NCI-H526 (cell line): ENCODE measurements around the gene RPL35.

Experiments
- DNase-seq, 2 experiments: peaks; one replicate each; lab custom pipeline; 2025; lab: John Stamatoyannopoulos, UW

Gene RPL35

DNA sequence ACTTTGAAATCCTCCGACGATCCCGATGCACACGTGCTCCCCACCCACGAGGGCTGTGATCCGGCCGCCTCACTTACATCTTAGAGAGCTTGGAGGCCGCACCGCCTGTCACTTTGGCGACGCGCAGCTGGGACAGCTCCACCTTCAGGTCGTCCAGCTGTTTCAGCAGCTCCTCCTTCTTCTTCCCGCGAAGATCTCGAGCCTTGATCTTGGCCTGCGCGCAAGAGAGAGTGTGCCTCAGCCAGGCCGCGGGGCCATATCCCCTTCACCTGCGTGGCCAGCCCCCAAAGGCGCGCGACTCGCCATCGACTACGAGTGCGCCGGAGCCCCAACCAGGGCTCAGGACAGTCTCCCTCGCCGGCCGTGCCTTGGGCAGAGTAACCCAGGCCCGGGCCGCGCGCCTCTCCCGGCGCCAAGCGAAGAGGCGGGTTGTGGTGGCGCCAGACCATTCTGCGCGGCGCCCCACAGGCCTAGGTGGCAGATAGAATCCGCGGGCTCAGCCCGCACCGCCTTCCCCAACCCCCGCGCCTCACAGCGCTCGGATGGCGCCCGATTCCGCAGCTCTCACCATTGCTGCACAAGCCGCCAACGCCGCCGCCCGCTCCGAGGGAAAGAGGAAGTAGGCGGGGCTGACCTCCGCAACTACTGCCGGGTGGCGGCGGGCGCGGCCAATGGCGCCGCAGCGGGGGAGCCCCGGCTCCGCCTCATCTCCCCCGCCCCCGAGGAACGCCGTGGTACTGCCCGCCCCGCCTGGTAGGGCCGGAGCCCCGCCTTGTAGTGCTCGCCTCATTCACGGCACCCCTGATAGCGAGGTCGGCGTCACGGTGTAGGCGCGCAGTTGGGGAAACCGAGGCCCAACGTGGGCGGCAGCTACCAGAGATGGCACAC, at the start of gene RPL35, which contains the start of gene ARPC5L:
Gene RPL35, minus strand, starts transcription at position 616 of the 888 bp plus-strand sequence. Its CDS starts 45 bp downstream, at position 571.
Gene ARPC5L, plus strand, starts transcription at position 789 of the 888 bp plus-strand sequence. CDS start 7,161 bp downstream, outside the sequence.
- peak; percentile 73 to 93 for DNase-seq

DNA sequence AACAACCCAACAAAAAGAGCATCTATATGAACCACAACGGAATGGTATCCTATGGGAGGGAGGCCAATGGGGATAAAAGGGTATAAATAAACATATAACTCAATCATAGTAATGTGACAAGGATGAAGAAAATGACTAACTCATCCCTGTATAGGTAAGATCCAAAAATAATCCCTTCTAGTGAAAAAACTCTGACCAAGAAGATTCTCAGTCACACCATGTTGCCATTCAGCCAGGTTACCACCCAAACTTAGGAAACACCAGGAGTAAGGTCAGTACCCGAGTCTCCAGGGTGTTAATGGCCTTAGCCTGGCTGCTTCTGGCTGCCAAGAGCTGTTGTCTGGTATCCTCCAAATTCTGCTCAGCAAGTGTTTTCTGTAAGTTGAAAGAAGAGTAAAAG, 46.3 kb upstream of the RPL35 start:
- DNase-seq: no peak

DNA sequence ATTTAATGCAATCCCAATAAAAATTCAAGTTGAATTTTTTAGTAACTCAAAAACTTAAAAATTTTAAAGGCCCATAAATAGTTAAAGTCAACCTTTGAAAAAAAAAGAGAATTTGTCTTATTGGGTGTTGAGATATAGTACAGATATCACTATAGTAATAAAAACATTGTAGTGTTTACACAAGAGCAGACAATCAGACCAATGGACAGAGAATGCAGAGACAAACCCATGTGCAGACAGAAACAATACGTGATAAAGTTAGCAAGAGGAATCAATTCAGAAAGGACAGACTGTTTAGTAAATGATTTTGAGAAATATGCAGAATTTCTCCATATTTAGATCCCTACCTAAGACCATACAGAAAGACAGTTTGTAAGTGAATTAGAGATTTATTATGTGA, 45.2 kb upstream of the RPL35 start:
- DNase-seq: no peak

DNA sequence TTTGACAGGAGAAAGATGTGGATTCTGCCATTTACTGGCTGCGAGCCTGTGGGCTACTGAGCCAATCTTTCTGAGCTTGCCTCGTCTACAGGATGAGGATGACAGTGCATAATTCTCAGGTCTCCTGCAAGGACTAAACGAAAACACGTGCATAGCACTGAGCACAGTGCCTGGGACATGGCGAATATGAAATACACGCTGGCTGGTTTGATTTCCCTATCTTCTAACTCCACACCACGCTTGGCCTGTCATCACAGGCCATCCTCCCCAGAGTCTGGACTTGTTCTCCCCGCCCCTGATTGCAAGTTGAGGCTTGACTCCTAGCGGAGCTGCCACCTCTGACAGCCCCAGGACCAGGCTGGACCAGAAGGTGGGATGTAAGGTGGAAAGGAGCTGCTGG, 38.1 kb upstream of the RPL35 start:
- DNase-seq: no peak

DNA sequence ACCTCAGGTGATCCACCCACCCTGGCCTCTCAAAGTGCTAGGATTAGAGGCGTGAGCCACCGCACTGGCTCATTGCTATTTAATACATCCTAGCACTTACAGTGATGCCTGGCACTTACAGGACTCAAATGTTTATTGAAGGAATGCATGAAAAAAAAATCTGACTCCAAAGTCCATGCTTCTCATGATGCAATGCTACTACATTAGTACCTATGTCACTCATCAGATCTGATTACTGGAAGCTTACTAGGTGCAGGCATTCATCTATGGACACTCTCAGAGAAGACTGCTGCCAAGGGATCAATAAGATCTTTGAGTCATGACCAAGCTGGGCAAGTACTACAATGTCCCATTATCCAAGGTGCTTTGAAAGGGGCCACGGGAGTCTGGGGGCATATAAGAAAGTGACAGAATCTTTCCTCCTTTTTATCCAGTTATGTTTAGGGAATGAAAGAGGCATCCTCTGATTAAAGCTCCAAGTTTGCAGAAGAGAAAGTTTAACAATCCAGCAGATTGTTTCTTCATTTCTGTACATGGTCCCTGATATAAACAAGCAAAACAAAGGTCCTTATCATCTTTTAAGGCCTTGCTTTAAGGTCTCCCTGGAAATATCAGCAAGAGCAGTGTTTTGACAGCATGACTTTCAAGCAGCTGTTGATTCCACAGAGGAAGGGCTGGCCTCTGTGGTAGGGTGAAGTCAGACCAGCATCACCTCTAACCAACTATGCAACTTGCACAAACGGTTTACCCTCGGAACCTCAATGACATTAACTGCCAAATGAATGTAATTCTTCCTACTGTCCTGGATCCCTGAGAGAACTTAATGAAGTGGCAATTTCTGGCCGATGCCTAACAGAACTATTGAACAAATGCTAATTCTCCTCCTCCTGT, 36.1 kb upstream of the RPL35 start:
- no peak for DNase-seq

DNA sequence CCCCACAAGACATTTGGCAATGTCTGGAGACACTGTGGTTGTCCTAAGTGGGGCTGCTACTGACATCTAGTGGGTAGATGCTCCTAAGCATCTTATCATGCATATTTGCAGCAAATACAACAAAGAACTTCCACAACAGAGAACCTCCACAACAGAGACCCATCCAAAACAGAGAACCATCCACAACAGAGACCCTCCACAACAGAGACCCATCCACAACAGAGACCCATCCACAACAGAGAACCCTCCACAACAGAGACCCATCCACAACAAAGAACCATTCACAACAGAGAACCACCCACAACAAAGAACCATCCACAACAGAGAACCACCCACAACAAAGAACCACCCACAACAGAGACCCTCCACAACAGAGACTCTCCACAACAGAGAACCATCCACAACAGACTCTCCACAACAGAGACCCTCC, 33.0 kb upstream of the RPL35 start:
- DNase-seq: peak in 1 of 2 experiments; percentile 18

DNA sequence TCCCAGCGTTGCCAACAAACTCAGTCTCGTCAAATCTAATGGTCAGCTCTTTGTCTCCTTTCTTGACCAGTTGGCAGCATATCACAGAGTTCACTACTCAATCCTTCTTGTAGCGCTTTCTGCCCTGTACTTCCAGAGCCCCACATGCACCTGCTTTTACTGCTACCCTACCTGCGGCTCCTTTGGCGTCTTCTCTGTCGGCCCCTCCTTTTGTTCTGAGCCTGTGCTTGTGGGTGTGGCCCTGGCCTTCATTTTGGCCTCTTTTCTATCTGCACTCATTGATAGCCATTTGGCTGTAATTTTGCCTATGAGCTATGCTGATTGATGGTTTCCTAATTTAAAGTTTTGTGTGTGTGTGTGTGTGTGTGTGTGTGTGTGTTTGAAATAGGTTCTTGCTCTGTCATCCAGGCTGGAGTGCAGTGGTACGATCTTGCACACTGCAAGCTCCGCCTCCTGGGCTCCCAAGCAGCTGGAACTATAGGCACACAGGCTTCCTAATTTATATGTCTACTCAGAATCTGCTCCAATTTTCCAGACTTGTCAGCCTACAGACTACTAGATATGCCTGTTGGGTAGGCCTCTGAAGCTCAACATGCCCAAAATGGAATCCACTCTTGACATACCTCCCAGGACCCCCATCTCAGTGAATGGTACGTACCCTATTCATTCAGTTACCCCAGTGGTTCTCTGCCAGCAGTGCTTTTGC, 32.4 kb upstream of the RPL35 start:
- no peak for DNase-seq

DNA sequence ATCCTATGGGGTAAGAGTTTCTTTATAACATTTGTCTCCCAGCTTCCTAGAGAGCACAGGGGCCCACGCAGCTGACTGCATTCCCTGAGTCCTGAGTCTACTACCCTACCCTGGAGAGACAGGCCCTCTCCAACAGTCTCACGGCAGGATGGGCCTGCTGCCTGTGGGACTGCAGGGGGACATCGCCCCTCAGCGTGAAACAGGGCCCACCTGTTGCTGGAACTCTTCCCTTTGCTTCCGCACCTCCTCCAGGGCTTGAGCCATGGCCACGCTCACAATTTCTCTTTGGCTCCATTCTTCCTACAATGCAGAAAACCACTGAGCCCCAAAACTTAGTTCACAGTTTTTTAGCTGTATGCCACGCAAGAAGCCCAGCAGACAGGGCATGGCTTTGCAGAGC, 28.4 kb upstream of the RPL35 start:
- DNase-seq: no peak

DNA sequence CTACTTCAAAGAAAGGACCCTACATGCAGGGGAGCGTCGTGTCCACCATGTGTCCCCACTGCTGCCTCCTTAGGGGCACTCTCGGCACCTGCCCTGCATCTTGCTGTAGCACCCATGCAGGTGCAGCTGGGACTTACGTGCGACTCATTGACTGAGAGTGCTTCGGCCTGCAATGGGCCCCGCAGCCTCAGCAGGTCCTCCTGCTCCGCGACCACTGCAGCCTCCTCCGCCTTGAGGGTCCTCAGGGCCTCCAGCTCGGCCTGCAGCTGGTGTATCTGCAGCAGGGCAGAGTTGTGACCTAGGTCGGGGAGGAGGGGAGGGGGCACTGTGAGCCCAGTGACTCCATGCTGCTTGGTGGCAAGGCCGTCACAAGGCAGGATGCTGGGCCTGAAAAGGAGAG, 27.2 kb upstream of the RPL35 start:
- no peak for DNase-seq

DNA sequence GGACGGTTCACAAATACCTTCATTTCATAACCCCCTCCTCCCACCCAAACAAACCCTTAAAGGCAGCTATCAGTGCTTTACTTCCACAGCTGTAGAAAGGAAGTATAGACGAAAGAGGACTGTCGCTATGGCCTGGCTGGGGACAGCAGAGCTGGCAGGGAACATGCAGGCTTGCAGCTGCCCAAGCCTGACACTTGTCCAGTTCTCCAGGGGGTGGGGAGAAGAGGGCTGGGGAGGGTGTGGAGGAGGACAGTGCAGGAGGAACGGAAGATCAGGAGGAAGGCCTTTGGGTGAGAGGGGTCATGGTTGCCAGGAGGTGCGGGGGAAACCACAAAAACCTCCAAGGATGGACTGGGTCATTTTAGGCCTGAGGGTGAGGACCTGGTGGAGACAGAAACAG, 26.1 kb upstream of the RPL35 start:
- no peak for DNase-seq

DNA sequence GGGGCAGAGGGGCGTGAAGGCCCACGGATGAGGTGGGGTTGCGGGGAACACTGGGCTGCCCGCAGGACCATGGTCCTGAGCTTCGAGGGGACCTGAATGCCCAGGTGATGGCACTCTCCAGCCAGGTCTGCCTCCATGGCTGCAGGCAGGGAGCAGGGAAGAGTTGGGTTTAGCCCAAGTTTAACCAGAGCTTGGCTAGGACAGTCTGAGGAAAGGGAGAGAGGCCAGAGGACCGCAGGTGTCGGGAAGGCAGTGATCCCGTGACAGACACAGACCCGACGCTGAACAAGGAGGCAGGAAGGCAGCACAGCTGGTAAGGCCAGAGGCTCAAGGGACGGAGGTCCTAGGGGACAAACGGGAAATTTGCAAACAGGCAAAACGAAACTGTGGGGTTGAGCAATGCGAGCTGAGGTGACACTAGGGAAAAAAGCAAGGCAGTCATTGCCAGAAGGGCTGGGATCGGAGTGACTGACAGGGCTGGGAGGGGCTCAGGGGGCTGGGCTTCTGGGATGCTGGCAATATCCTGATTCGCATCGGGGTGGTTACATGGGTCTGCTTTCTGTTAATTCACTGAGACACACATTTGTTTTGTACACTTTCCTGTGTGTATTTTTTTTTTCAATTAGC, 25.2 kb upstream of the RPL35 start:
- DNase-seq: no peak

DNA sequence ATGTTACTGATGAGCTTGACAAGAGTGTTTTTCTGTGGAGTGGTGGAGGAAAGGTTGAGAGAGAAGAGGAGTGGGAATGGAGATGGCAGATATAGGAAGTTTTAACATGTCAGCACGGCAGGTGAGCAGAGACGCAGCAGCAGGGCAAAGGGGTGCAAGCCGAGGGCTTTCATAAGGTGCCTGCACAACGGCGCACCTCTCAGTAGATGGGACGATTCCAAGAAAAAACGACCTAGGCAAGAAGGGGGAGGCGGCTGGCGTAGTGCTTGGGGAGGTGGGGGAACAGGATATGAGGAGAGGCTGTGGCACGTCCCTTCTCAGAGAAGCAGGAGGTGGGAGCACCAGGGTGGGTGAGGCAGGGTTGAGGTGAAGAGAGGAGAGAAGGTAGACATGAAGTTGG, 24.7 kb upstream of the RPL35 start:
- DNase-seq: no peak

DNA sequence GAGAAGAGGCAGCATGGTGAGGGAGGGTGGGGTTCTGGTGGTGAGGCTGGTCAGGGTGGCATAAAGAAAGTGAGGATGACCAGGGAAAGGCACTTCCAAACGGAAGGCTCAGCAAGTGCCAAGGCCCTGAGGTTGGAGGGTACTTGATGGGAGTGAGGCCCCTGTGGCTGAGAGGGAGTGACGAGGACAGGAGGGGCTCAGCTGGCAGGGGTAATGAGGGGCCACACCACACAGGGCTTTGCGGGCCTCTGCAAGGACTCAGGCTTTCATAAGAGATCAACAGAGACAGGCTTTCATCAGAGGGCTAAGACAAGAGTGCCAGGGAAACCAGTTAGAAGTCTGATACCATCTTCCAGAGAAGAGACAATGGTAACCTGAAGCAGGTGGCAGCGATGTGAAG, 23.8 kb upstream of the RPL35 start:
- DNase-seq: no peak

DNA sequence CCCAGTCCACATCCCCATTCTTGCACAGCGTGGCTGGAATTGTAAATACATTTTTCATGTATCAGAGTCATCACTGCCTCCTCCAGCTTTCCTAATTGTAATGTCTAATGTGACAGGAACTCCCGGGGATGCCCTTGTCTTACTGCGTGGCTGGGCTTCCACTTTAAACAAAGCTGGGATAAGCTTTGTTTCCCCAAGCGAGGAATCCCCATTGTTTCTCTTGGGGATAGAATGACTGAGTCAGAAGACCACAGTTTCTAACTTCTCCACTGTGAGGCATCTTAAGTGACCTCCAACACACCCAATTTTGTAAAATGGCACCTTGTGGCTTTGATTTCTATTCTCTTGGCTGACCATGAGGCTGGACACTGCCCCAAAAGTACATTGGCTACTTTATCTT, 22.6 kb upstream of the RPL35 start:
- no peak for DNase-seq

DNA sequence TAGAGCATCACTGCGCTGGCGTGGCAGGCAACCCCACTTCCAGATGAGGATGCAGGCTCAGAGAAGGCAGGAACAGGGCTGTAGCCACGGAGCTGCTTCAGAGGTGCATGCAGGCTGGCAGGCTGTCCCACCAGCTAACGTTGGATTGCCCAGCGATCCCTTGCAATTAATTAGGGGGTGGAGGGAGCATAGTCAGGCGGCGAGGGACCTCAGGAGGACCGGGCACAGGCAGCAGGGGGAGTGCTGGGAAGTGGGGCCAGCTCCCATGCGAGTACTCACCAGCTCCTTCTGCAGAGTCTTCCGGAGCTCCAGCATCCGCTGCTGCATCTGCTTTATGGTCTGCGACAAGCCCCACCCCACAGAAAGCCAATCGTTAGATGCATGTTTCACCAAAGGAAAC, 20.5 kb upstream of the RPL35 start:
- DNase-seq: no peak

DNA sequence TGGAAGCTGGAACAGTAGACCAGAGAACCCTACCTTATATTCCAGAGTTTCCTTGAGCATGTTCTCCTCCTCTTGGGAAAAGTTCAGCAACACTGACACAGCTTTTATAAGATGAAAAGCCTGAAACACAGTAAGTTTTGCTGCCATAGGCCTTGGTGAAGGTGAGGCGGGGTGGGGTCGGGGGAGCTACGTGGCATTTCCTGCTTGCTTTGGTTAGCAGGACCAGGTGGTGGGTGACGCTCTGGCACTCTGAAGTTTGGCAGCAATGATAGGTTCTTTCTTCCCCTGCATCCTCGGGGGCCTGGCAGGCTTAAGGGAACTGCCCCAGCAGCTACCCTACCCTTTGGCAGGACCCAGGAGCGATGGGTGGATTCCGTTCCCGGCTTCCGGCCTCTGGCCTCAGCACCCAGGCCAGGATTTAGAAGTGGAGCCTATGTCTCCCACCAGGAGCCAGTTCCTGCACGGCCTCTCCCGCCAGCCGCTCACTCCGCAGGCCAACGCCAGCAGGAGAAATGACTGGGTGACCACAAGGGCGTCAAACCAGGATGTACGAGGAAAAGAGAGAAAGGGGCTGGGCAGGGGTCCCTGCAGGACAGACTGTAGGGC, 19.5 kb upstream of the RPL35 start:
- DNase-seq: no peak

DNA sequence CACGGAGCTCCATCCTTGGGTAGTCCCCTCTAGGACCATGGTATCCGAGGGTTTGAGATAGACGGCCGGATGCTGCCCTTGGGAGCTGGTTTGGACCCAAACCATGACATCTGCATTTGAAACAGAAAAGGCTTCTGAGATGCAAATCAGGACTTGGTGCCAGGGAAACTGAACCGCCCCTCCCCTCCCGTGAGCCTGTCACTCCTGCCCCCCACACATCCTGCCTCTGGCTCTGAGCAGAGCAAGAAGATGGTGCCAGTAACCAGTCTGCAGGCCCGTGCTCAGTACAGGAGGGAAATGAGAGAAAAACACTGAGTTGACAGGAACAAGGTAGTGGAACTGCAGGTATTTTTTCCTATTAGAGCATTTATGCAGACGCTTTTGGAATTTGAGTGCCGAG, 18.7 kb upstream of the RPL35 start:
- peak in 1 of 2 experiments; percentile 32 for DNase-seq

DNA sequence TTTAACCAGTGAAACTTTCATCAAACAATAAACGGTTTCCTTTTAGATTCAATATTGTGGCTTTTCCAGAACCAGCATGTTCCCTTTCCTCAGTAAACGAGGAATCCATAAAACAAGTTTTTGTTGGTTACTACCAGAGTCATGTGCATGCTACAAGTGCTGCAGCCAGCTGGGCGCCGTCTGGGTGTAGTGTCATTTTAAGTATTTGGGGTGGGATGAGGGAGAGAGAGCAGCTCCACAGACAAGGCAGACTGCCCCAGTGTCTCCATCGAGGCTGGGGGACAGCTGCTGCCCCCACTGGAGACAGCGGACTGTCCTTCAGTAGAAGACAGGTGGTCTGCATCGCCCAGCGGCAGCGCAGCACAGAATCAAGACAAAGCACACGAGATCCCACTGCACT, 17.5 kb upstream of the RPL35 start:
- DNase-seq: no peak

DNA sequence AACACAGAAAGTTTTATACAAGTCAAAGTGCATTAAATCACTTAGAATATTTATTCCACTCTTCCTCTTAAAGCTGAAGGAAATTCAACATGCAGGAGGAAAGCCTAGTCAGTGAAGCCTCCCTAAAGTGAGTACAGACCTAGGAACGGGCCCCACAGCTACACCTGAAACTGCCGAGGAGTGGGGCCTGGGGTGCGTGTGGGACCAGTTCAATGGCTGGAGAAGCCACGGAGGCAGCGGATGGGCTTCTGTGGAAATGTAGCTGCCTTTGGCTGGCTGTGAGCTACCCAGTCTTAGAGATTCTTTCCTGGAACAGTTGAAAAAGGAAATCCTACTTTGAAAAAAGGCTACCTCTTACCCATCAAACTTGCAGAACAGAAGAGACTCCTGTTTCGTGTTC, 16.8 kb upstream of the RPL35 start:
- DNase-seq: no peak

DNA sequence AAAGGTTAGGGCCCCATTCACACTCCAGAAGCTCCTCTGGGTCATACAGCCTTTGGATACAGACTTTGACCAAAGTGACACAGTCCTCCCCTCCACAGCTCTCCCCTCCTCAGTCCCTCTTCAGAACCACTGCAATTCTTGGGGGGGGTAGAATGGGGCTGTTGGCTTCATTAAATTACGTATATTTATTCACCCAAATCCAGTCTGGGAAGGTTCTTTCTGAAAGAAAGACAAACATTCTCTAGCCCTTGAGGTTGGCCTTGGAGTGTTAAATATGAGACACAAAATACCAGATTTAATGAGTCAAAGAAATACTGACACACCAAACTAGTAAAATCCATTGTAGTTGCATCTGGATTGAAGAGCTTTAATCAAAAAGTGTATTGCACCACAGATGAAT, 16.3 kb upstream of the RPL35 start:
- no peak for DNase-seq
